ENCODE results near the gene MTFP1. TPM values are rescaled to one million over a fixed set of nuclear protein-coding genes. Genes with fewer than 3 reads are reported as not detected.

MTFP1 gene
- total RNA-seq, 4 donors from 2014 or later = 5.2 to 13.3 (median 8.7) TPM

DNA sequence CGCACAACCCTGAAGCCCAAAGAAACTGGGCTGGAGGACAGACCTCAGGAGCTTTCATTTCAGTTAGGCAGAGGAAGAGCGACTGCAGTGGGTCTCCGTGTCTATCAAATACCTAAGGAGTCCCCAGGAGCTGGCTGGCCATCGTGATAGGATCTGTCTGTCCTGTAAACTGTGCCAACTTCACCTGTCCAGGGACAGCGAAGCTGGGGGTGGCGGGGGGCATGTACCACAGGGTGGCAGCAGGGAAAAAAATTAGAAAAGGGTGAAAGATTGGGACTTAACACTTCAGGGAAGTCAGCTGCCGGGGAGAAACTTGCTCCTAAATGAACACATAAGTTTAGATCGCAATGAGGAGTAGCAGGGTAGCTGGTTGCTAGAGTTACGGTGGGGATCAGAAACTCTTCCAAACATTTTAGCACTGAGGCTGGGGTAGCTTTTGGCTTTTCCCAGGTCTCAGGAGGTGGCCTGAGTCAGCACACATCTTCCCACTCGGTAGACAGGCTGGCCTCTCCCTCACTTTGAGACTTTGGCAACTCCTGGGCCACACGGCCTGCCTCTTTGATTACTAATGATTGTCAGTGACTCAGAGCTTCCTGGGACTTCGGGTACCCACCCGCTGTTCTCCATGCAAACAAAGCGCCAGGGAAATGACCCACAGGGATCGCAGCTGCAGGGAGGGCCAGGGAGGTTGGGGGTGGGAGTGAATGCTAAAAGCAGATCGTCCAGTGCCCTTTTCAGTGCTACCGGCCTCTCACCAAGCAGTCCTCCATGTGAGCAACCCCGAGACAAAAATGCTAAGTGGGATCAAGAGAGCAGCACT is 2.9 kb upstream of the MTFP1 start:
- TF ChIP-seq POLR2A (IDR thresholded peaks at IDR 0.05) = no peak
- TF ChIP-seq, protein P1, sequence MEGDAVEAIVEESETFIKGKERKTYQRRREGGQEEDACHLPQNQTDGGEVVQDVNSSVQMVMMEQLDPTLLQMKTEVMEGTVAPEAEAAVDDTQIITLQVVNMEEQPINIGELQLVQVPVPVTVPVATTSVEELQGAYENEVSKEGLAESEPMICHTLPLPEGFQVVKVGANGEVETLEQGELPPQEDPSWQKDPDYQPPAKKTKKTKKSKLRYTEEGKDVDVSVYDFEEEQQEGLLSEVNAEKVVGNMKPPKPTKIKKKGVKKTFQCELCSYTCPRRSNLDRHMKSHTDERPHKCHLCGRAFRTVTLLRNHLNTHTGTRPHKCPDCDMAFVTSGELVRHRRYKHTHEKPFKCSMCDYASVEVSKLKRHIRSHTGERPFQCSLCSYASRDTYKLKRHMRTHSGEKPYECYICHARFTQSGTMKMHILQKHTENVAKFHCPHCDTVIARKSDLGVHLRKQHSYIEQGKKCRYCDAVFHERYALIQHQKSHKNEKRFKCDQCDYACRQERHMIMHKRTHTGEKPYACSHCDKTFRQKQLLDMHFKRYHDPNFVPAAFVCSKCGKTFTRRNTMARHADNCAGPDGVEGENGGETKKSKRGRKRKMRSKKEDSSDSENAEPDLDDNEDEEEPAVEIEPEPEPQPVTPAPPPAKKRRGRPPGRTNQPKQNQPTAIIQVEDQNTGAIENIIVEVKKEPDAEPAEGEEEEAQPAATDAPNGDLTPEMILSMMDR (IDR thresholded peaks at IDR 0.05) = no peak
- intact Hi-C loops (cut with DNase I; ENCODE audit: low total_unique reads) = loop anchor here (10.0 kb wide), 1 partner anchor 892 kb away; no protein-coding TSS in a partner anchor
- 29 to 31% methylated on average over 17 to 18 of the region's 18 CpGs for WGBS, 2 donors
- DNase-seq (ENCODE audit: low spot score in 2 of 2) = peak; percentile 80 to 94
- peak overlapping the region; percentile 36 for H3K4me3 ChIP-seq (ENCODE audit: low read depth, poor library complexity, severe bottlenecking)

DNA sequence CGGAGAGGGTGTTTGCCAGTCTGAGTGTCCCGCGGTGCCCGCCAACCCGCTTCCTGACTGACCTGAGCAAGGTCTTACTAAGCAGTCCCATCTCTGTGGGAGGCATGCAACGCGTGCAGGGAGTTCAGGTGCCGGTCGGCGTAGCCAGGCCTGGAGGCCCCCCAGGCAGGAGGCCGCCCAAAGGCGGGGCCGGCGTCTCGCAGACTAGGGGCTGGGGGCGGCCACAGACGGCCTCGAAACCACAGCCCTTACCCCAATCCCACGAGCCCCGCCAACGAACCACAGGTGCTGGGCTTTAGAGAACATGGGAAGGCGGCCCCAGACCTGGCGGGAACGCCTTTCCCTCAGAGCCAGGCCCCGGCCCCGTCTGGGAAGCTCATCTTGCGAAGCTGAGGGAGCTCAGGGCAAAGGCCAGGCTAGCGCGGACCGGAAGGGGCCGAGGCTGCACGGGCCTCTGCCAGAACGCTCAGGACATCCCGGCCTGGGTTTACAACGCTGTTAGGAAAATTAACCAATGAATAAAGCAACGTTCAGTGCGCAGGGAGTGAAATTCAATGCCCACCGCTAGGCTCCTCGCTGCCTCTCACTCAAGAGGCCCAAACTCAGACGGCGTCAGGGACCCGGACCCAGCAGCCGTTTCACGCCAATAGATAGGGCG is 2.1 kb upstream of the MTFP1 start:
- peak; percentile 58 to 91 for DNase-seq (ENCODE audit: low spot score in 2 of 2)
- intact Hi-C loops (cut with DNase I; ENCODE audit: low total_unique reads) = loop anchor here (10.0 kb wide), 1 partner anchor 891 kb away; no protein-coding TSS in a partner anchor
- WGBS, 2 donors = 0 to 1% methylated on average over 26 to 38 of the region's 45 CpGs
- peak in 1 of 2 donors; percentile 85 for TF ChIP-seq POLR2A (IDR thresholded peaks at IDR 0.05)
- TF ChIP-seq, protein P1 (IDR thresholded peaks at IDR 0.05) = no peak
- peak overlapping the region; percentile 36 for H3K4me3 ChIP-seq (ENCODE audit: low read depth, poor library complexity, severe bottlenecking)

DNA sequence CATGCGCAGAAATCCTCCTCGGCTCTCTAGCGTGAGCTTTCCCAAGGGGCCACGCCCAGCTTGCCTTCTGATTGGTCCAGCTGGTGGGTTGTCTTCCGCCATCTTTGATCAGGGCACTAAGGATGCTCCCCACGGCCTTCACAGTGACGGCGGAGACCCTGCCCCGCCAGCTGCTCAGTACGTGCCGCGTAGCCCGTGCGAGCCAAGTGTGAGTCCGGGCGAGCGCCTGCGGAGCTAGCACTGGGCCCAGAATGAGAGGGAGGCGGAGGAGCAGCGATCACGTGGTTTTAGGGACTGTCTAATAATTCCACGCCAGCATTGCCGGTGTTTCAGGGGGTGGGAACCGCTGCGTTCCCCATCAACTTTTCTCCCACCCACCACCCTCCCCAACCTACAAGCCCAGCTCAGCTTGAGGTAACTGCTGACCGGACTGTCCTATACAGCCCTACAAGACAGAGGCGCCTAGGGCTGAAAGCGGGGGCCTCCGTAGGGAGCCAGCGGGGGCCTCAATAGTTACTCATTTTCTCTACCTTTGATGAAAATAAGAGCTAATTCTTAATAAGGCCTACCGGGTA is 1.5 kb upstream of the MTFP1 start:
- 1 to 2% methylated on average over 26 to 30 of the region's 31 CpGs for WGBS, 2 donors
- intact Hi-C loops (cut with DNase I; ENCODE audit: low total_unique reads) = loop anchor here (10.0 kb wide), 1 partner anchor 891 kb away; no protein-coding TSS in a partner anchor
- TF ChIP-seq, protein P1 (IDR thresholded peaks at IDR 0.05) = no peak
- no peak for TF ChIP-seq POLR2A (IDR thresholded peaks at IDR 0.05)
- peak overlapping the region; percentile 36 for H3K4me3 ChIP-seq (ENCODE audit: low read depth, poor library complexity, severe bottlenecking)
- DNase-seq (ENCODE audit: low spot score in 2 of 2) = peak; percentile 99 to 100

DNA sequence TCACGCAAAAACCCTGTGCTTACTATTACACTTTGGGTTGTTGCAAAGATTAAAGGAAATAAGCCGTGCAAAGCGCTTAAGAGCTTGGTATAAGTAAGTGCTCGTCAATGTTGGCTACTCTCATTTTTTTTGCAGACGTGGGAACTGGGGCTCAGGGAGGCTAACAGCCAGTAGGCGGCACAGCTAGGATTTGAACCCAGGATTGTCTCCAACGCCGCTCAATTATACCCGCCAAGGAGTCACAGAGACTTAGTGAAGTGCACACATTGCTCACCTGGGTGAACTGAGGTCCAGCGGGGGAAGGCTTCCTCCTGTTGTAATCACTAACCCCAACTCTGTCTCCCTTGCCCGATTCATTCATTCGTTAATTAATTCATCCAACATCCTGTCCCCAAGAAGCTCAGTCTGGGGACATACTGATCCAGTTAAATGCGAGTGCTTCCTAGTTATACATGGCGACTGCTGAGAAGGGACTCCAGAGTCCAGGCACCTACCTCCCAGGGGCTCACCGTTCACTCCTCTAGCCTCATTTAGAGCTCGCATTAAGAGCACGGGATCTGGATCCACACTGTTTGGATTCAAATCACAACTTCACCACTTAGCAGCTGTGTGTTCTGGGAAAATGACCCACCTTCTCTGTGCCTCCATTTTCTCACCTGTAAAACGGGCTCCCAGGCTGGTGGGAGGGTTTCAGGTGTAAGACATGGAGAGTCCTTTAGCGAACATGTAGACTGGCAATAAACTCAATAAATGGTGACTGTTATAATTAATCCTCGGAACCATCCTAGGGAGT is 838 bp upstream of the MTFP1 start:
- H3K4me3 ChIP-seq (ENCODE audit: low read depth, poor library complexity, severe bottlenecking) = no peak overlapping the region
- 33 to 43% methylated on average over 20 of the region's 20 CpGs for WGBS, 2 donors
- TF ChIP-seq POLR2A (IDR thresholded peaks at IDR 0.05) = no peak
- TF ChIP-seq, protein P1 (IDR thresholded peaks at IDR 0.05) = no peak
- no peak for DNase-seq (ENCODE audit: low spot score in 2 of 2)
- intact Hi-C loops (cut with DNase I; ENCODE audit: low total_unique reads) = loop anchor here (10.0 kb wide), 1 partner anchor 890 kb away; no protein-coding TSS in a partner anchor

DNA sequence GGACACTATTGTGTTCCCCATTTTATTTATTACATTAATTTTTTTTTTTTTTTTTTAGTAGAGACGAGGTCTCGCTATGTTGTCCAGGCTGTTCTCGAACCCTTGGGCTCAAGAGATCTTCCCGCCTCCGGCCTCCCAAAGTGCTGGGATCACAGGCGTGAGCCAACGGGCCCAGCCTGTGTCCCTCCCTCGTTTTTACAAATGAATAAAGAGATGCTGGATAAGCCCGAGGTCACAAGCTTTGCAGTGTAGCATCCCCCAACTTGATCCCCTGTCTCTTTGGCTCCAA is 297 bp upstream of the MTFP1 start:
- no peak for TF ChIP-seq POLR2A (IDR thresholded peaks at IDR 0.05)
- TF ChIP-seq, protein P1 (IDR thresholded peaks at IDR 0.05) = no peak
- 3 to 4% methylated on average over 9 of the region's 9 CpGs for WGBS, 2 donors
- DNase-seq (ENCODE audit: low spot score in 2 of 2) = no peak
- intact Hi-C loops (cut with DNase I; ENCODE audit: low total_unique reads) = loop anchor here (10.0 kb wide), 1 partner anchor 890 kb away; no protein-coding TSS in a partner anchor
- no peak overlapping the region for H3K4me3 ChIP-seq (ENCODE audit: low read depth, poor library complexity, severe bottlenecking)

Data from lower leg skin (tissue), 4 donors.